TTC549 (cell line): Measurements from ENCODE around the gene KLK3.
"Not testable (repeated sequence)": the region's sequence is repeated elsewhere in the genome, so short reads cannot be mapped to it uniquely, and the experiment has no call there.

Source experiments
- FAIRE-seq: peaks from 2 replicates; lab custom pipeline; 2012; peaks lifted over from hg19 to GRCh38; lab: Jason Lieb, UNC

The KLK3 gene

DNA sequence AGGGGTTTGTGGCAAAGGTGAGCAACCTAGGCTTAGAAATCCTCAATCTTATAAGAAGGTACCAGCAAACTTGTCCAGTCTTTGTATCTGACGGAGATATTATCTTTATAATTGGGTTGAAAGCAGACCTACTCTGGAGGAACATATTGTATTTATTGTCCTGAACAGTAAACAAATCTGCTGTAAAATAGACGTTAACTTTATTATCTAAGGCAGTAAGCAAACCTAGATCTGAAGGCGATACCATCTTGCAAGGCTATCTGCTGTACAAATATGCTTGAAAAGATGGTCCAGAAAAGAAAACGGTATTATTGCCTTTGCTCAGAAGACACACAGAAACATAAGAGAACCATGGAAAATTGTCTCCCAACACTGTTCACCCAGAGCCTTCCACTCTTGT, 14.8 kb downstream of the KLK3 start:
- no peak for FAIRE-seq

DNA sequence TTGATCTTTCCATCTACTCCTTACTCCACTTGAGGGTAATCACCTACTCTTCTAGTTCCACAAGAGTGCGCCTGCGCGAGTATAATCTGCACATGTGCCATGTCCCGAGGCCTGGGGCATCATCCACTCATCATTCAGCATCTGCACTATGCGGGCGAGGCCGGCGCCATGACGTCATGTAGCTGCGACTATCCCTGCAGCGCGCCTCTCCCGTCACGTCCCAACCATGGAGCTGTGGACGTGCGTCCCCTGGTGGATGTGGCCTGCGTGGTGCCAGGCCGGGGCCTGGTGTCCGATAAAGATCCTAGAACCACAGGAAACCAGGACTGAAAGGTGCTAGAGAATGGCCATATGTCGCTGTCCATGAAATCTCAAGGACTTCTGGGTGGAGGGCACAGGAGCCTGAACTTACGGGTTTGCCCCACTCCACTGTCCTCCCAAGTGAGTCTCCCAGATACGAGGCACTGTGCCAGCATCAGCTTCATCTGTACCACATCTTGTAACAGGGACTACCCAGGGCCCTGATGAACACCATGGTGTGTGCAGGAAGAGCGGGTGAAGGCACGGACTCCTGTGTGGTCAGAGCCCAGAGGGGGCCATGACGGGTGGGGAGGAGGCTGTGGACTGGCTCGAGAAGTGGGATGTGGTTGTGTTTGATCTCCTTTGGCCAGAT, 15.8 kb downstream of the KLK3 start:
- FAIRE-seq: no peak

DNA sequence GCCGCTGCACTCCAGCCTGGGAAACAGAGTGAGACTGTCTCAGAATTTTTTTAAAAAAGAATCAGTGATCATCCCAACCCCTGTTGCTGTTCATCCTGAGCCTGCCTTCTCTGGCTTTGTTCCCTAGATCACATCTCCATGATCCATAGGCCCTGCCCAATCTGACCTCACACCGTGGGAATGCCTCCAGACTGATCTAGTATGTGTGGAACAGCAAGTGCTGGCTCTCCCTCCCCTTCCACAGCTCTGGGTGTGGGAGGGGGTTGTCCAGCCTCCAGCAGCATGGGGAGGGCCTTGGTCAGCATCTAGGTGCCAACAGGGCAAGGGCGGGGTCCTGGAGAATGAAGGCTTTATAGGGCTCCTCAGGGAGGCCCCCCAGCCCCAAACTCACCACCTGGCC, 18.3 kb downstream of the KLK3 start, which contains the start of gene KLK2:
Gene KLK2 (plus strand): TSS at position 384 of the 400 bp plus-strand sequence. CDS start 35 bp downstream, outside the sequence.
- FAIRE-seq: no peak

GRCh38 chr19:50874211-50874610, 19.5 kb downstream of the KLK3 start:
- no peak for FAIRE-seq

DNA sequence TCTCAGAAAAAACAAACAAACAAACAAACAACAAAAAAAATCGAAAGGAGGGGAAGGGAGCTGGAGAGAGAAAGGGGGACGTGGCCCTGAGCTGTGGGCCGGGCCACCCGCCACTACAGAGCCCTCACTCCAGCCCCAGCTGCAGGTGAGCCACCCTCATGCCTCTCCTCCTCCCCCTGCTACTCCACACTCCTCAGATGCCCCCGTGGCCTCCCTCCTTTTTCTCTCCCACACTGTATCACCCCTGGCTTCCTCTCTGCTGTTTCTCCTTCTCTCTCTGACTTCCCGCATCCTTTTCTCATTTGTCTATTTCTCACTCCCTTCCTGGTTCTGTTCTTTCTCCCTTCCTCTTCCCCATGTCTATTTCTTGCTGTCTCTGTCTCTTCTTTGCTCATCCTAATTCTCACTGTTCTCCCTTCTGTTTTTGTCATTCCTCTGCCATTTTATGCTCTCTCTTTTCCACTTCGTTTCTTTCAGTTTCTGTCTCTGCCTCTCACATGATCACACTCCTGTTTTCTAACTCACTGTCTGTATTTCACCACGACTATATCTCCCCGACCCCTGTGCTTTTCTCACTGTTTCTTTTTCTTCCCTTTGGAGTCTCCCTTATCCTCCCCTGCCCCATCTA, 21.2 kb downstream of the KLK3 start:
- FAIRE-seq: no peak

- no peak for FAIRE-seq
Observed at GRCh38 chr19:50876456-50876855, 21.7 kb downstream of the KLK3 start.

- FAIRE-seq: no peak
Observed at GRCh38 chr19:50877338-50877737, 22.6 kb downstream of the KLK3 start.

- no peak for FAIRE-seq
Observed at GRCh38 chr19:50878851-50879250, 24.1 kb downstream of the KLK3 start.

DNA sequence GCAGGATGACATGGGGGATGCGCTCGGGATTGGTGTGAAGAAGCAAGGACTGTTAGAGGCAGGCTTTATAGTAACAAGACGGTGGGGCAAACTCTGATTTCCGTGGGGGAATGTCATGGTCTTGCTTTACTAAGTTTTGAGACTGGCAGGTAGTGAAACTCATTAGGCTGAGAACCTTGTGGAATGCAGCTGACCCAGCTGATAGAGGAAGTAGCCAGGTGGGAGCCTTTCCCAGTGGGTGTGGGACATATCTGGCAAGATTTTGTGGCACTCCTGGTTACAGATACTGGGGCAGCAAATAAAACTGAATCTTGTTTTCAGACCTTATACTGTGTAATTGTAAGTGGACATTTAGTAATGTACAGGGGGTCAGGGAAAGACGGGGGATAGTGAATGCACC, 25.5 kb downstream of the KLK3 start:
- FAIRE-seq: no peak

- no peak for FAIRE-seq
Observed at GRCh38 chr19:50882188-50882587, 27.5 kb downstream of the KLK3 start.

- FAIRE-seq: no peak
Observed at GRCh38 chr19:50889638-50890037, 34.9 kb downstream of the KLK3 start.

DNA sequence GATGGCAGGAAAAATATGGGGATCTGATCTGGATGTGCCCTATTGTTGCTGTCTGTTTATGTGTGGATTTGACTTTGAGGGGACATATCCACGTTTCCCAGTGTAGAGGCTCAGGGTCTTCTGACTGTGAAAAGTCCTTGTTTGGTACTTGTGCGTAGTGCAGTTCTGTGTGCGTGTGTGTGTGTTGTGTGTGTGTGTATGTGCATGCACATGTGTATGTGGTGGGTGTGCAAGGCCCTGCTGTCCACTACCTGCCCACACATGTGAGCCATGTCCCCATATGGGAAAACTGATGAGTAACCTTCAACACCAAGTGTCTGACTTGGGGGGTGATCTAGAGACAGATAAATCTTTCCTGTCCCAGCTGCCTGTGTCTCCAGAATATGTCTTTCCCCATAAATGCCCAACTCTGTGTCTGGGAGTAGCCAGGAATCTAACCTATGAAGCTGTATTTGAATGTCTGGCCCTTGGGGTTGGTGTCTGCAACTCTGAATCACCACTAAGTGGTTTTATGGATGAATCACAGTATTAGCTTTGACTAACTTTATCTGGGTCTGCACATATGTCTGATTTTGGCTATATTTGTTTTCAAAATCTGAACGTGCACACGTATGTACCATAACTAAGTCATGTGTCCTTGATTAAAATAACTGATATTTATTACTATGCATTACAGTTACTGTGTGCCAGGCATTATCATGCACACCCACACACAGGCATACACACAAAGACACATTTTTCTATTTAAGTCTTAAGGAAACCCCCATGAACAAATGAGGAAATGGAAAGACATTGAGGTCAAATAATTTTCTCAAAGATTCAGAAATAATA, 35.9 kb downstream of the KLK3 start:
- FAIRE-seq: no peak

GRCh38 chr19:50891253-50891625, 36.5 kb downstream of the KLK3 start:
- FAIRE-seq: no peak

DNA sequence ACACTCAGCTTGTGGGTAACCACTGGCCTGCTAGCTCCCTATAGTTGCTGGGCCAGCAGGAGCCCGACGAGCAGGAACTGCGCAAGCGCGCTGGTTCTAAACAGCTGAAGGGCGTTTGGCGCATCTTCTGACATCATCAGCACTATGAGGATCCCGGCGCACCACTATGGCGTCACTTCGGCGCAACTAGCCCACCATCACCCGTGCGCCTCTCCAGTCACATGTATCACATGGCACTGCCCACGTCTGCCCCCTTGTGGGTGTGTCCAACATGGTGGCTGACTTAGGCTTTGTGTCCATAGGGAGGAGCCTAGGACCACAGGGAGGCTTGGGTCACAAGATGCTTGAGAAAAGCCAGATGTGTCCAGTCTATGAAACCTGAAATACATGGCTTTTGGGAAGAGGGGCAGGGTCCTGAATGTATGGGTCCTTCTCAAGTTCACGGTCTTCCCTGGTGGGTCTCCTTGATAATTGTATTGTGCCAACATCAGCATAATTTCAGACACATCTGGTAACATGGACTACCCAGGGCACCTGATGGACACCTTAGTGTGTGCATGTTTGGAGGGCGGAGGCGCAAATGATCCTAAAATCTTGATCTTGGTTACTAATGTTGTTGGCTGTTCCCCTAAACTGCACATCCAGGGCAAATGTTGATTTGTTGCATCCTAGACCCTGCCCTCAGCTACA, 38.5 kb downstream of the KLK3 start:
- no peak for FAIRE-seq

DNA sequence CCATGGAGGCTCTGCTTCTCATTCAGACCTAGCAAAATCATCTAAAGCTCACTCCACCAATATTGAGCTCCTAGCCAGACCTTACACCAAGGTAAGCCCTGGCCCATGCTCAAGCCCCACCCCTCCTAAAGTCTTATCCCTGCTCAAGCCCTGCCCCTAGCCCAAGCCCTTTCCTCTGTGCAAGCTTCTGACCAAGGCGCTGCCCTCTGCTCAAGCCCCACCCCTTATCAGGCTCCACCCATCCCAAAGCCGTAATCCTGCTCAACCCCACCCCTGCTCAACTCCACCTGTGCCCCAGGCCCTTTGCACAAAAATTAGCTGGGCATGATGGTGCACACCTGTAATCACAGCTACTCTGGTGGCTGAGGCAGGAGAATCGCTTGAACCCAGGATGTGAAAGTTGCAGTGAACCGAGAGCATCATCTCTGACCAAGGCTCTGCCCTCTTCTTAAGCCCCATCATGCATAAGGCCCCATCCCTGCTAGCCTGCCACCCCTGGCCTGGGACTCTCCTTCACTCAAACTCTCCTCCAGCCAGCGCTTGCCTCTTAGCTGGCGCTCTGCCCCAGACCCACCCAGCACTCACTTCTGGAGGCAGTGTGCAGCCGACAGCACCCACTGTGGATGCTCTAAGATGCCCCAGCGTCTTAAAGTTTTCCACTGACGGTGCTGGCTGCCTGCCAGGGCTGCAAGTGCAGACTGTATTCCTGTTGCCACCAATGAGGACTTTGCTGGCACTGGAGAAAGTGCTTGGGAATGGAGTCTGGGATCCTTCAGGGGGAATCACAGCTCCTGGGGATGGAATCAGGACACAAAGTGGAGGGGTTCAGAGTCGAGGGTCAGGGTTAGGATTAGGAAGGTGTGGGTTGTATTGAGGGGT, 40.0 kb downstream of the KLK3 start:
- no peak for FAIRE-seq

- not testable (repeated sequence) for FAIRE-seq
Observed at GRCh38 chr19:50896089-50896590, 41.4 kb downstream of the KLK3 start.

DNA sequence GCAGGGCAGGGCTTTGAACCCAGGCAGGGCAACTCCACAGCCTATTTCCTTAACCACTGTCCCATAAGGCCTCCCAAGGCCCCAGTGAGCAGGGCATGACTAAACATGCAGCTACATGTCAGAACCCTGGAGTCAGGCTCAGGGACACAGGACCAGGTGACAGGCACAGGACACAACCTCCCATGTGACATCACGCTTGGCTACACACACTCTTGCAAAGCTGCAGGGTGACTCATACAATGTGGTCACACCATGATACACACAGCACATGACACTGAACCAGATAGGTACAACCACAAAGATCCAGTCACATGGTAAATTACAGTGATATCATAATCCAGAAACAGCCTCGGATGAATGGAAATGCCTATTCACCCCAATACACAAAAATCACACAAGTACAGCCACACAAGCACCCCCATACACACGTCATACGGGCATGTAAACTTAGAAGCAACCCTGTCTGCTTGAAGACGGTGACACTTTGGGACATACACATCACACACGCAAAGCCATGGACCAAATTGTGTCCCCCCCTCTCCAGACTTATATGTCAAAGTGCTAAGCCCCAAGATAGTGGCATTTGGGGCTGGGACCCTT, 42.0 kb downstream of the KLK3 start:
- FAIRE-seq: no peak

- FAIRE-seq: no peak
Observed at GRCh38 chr19:50897191-50897607, 42.5 kb downstream of the KLK3 start.

GRCh38 chr19:50897612-50898011, 42.9 kb downstream of the KLK3 start:
- FAIRE-seq: no peak

DNA sequence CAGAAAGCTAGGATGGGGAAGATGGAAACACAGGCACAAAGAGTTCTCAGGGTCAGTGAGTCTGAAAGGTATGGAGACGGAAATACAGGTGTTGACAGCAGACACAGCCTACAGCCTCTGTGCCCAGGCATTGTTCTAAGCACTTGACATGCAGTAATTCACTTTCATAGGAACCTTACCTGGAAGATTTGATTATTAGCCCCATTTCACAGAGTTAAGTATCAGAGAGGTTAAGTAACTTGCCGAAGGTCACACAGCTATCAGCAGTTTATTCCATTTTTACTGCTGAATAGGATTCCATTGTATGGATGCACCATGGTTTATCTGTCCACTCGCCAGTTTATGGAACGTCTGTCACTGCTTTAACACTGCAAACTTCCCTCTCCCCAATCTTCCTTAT, 43.3 kb downstream of the KLK3 start:
- FAIRE-seq: no peak

DNA sequence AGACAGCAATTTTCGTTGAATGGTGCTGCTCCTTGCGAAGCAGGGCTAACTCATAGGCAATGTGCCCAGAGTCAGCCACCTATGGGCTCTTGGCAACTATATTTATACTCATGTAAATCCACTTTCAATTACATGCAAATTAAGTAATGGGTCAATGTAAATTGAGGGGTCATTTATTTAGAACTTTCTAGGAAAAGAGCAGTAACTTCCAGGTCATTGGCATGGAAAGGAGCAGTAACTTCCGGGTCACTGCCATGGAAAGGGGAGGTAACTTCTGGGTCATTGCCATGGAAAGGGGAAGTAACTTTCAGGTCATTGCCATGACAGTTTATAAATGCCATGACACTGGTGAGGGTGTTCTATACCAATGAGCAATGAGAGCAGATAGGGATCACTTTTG, 44.9 kb downstream of the KLK3 start:
- FAIRE-seq: no peak
